ENCODE data around the gene TYMS. TPM values are rescaled to one million over a fixed set of nuclear protein-coding genes. Genes with fewer than 3 reads are reported as not detected.

The TYMS gene
- total RNA-seq, 1 donor from 2014 or later: 15.7 TPM

- Histone ChIP-seq H3K4me3 (ENCODE audit: low read length in 3 of 3) (no peak overlapping the region), H3K27ac (ENCODE audit: low read depth, low read length) (no peak overlapping the region), H3K9me3 (ENCODE audit: control insufficient read depth in 3 of 3, low read length in 3 of 3) (no peaks in the 10 kb centered on the region), H3K4me1 (ENCODE audit: control insufficient read depth in 3 of 3, insufficient read depth in 3 of 3, low read length in 3 of 3) (peaks cover 5 to 9% (median 8%) of the 10 kb centered on the region in 3 donors), H3K9ac (ENCODE audit: low read depth in 1 of 3, low read length in 3 of 3) (no peak overlapping the region), H3K36me3 (ENCODE audit: control insufficient read depth in 3 of 3, insufficient read depth in 3 of 3, low read length in 3 of 3) (peaks cover 0 to 2% (median 0%) of the 10 kb centered on the region in 3 donors), H3K27me3 (ENCODE audit: control insufficient read depth in 3 of 3, insufficient read depth in 3 of 3, low read length in 3 of 3) (no peaks in the 10 kb centered on the region)
These were observed 58.2 kb downstream of the TYMS start for GRCh38 chr18:715626-716025.

GRCh38 chr18:717003-717402 is 59.5 kb downstream of the TYMS start:
- no peak overlapping the region for H3K9ac ChIP-seq (ENCODE audit: low read depth in 1 of 3, low read length in 3 of 3)
- H3K4me1 ChIP-seq (ENCODE audit: control insufficient read depth in 3 of 3, insufficient read depth in 3 of 3, low read length in 3 of 3): peaks cover under 1 to 3% (median under 1%) of the 10 kb centered on the region in 3 donors
- H3K27ac ChIP-seq (ENCODE audit: low read depth, low read length): no peak overlapping the region

More at GRCh38 chr18:717003-717402, 59.5 kb downstream of the TYMS start:
- H3K36me3 ChIP-seq (ENCODE audit: control insufficient read depth in 3 of 3, insufficient read depth in 3 of 3, low read length in 3 of 3): peaks cover 0 to 2% (median 0%) of the 10 kb centered on the region in 3 donors
- H3K4me3 ChIP-seq (ENCODE audit: low read length in 3 of 3): no peak overlapping the region
- no peaks in the 10 kb centered on the region for H3K27me3 ChIP-seq (ENCODE audit: control insufficient read depth in 3 of 3, insufficient read depth in 3 of 3, low read length in 3 of 3)
- H3K9me3 ChIP-seq (ENCODE audit: control insufficient read depth in 3 of 3, low read length in 3 of 3): no peaks in the 10 kb centered on the region

Other genes with a start within 250 kb of the TYMS start
- 39.1 TPM for gene COLEC12, start 157.0 kb upstream of the TYMS start, total RNA-seq
- gene CETN1, start 77.3 kb upstream of the TYMS start, total RNA-seq: not detected
- gene CLUL1, start 60.7 kb upstream of the TYMS start, total RNA-seq: 0.52 TPM
- 14.1 TPM for gene ENOSF1, start 55.0 kb downstream of the TYMS start, total RNA-seq
- 40.7 TPM for gene YES1, start 154.6 kb downstream of the TYMS start, total RNA-seq
- gene ADCYAP1, start 247.2 kb downstream of the TYMS start, total RNA-seq: under 0.01 TPM